SU-DHL-6 (cell line): Measurements from ENCODE around the gene GALNT9.

Experiments
- H2AFZ ChIP-seq: fragments of 200-600 bp; sonication (generic); 2 replicates; pipeline ENCODE4 v1.6.1; 2014; ENCODE audit warnings: low read depth, mild to moderate bottlenecking, moderate library complexity, mixed read lengths, antibody characterized with exemption, low read length; ENCODE audit not compliant: severe bottlenecking
- H3F3A ChIP-seq: fragments of 200-600 bp; shearing (Covaris generic); 2 replicates; pipeline ENCODE4 v1.6.0; 2016; ENCODE audit warnings: antibody characterized with exemption, mild to moderate bottlenecking; ENCODE audit not compliant: insufficient read depth
- H3K27ac ChIP-seq: fragments of 200-600 bp; sonication (generic); 2 replicates; pipeline ENCODE4 v1.5.1; 2016; ENCODE audit warnings: low read depth, mild to moderate bottlenecking, low read length, moderate library complexity, mixed read lengths
- H3K27me3 ChIP-seq: fragments of 200-600 bp; sonication (generic), shearing (Covaris generic); 2 replicates; pipeline ENCODE4 v1.6.0; 2014; ENCODE audit warnings: mild to moderate bottlenecking, low read length
- H3K36me3 ChIP-seq: fragments of 200-600 bp; sonication (generic); 2 replicates; pipeline ENCODE4 v1.6.1; 2014; ENCODE audit warnings: mild to moderate bottlenecking, low read length, mixed read lengths
- H3K4me2 ChIP-seq: fragments of 300-600, 200-600 bp; shearing (Covaris generic), sonication (generic); 2 replicates; pipeline ENCODE4 v1.6.0; 2014; ENCODE audit warnings: low read length, low read depth, mild to moderate bottlenecking; ENCODE audit not compliant: poor library complexity, severe bottlenecking
- H3K4me3 ChIP-seq: fragments of 200-600 bp; sonication (generic); 2 replicates; pipeline ENCODE4 v1.5.1; 2014; ENCODE audit warnings: antibody characterized with exemption, low read length, mild to moderate bottlenecking, mixed read lengths; ENCODE audit not compliant: insufficient read depth, poor library complexity, severe bottlenecking
- H3K79me2 ChIP-seq: fragments of 200-600 bp; sonication (generic); 2 replicates; pipeline ENCODE4 v1.6.1; 2014; ENCODE audit warnings: mild to moderate bottlenecking, low read length, moderate library complexity; ENCODE audit not compliant: insufficient read depth
- H3K9ac ChIP-seq: fragments of 200-600 bp; sonication (generic); 2 replicates; pipeline ENCODE4 v1.7.0; 2014; ENCODE audit warnings: mild to moderate bottlenecking, low read length
- H3K9me2 ChIP-seq: fragments of 200-600 bp; sonication (generic); replicated peaks from 2 replicates; pipeline ENCODE4 v1.6.1; 2014; ENCODE audit warnings: low read length; ENCODE audit not compliant: insufficient read depth
- H3K9me3 ChIP-seq: fragments of 200-600 bp; sonication (generic); 2 replicates; pipeline ENCODE4 v1.6.1; 2014; ENCODE audit warnings: low read length, mixed read lengths; ENCODE audit not compliant: insufficient read depth
- H4K20me1 ChIP-seq: fragments of 200-600 bp; sonication (generic); 2 replicates; pipeline ENCODE4 v1.6.1; 2014; ENCODE audit warnings: low read depth, mild to moderate bottlenecking, antibody characterized with exemption, low read length, moderate library complexity, mixed read lengths
- CTCF ChIP-seq: fragments of 200-600 bp; sonication (generic); IDR thresholded peaks from one replicate; pipeline ENCODE4 v1.5.1; 2017; ENCODE audit warnings: antibody characterized with exemption, mild to moderate bottlenecking, low read length, moderate library complexity; ENCODE audit not compliant: insufficient read depth, poor library complexity, severe bottlenecking
- EZH2phosphoT487 ChIP-seq: fragments of 200-600 bp; sonication (generic), shearing (Covaris generic); conservative IDR thresholded peaks from 2 replicates; pipeline ENCODE4 v1.6.1; 2018; ENCODE audit warnings: mild to moderate bottlenecking, antibody characterized with exemption, low read length, moderate library complexity, mixed read lengths

The GALNT9 gene

GRCh38 chr12:132159555-132160003 is 169.8 kb downstream of the GALNT9 start:
- Histone ChIP-seq H3F3A (peaks cover 18% of the 10 kb centered on the region), H3K27me3 (no peaks in the 10 kb centered on the region), H3K9ac (no peak overlapping the region), H3K9me2 (no peaks in the 10 kb centered on the region), H3K4me2 (no peak overlapping the region), H3K27ac (no peak overlapping the region), H4K20me1 (no peaks in the 10 kb centered on the region), H3K4me3 (no peak overlapping the region), H3K9me3 (peaks cover 20% of the 10 kb centered on the region; the same call in 1 of the 2 replicates), H2AFZ (no peak overlapping the region), H3K79me2 (no peaks in the 10 kb centered on the region), H3K36me3 (peaks cover 21% of the 10 kb centered on the region)
- no peak for TF ChIP-seq CTCF
- TF ChIP-seq EZH2phosphoT487, result no peak

GRCh38 chr12:132158677-132159554 is 170.5 kb downstream of the GALNT9 start:
- Histone ChIP-seq H3K27ac (no peak overlapping the region), H3K27me3 (no peaks in the 10 kb centered on the region), H3K4me3 (no peak overlapping the region), H3K4me2 (no peak overlapping the region), H4K20me1 (no peaks in the 10 kb centered on the region), H3K9me2 (no peaks in the 10 kb centered on the region), H3K9me3 (peaks cover 20% of the 10 kb centered on the region; the same call in 1 of the 2 replicates), H3K9ac (no peak overlapping the region), H2AFZ (no peak overlapping the region), H3K36me3 (peaks cover 21% of the 10 kb centered on the region), H3K79me2 (no peaks in the 10 kb centered on the region), H3F3A (peaks cover 18% of the 10 kb centered on the region)
- TF ChIP-seq EZH2phosphoT487, result no peak
- no peak for TF ChIP-seq CTCF

- TF ChIP-seq EZH2phosphoT487 (no peak), CTCF (no peak)
- H3K36me3 ChIP-seq, result peaks cover 21% of the 10 kb centered on the region
- H3K27me3 ChIP-seq, result no peaks in the 10 kb centered on the region
- H3K9me3 ChIP-seq, result peaks cover 20% of the 10 kb centered on the region; the same call in 1 of the 2 replicates
- H3K27ac ChIP-seq, result no peak overlapping the region
- no peak overlapping the region for H3K9ac ChIP-seq
- H3F3A ChIP-seq, result peaks cover 18% of the 10 kb centered on the region
- no peak overlapping the region for H3K4me3 ChIP-seq
- H3K4me2 ChIP-seq, result no peak overlapping the region
- H2AFZ ChIP-seq, result no peak overlapping the region
- no peaks in the 10 kb centered on the region for H4K20me1 ChIP-seq
- no peaks in the 10 kb centered on the region for H3K79me2 ChIP-seq
- H3K9me2 ChIP-seq, result no peaks in the 10 kb centered on the region
Measured at GRCh38 chr12:132157733-132158409, 171.5 kb downstream of the GALNT9 start.
